HEK293 (cell line): ENCODE measurements around the gene NXF2B.
"Not testable (repeated sequence)": the region's sequence is repeated elsewhere in the genome, so short reads cannot be mapped to it uniquely, and the experiment has no call there.

ENCODE experiments used
- AEBP2 ChIP-seq: fragments of 450-650 bp; formaldehyde crosslinking; IDR thresholded peaks from 2 replicates; pipeline ENCODE4 v1.5.1; 2016; ENCODE audit warnings: missing biosample characterization, missing genetic modification characterization, borderline replicate concordance
- CTCF ChIP-seq: fragments of 450-650 bp; formaldehyde crosslinking; IDR thresholded peaks from 2 replicates; pipeline ENCODE4 v1.5.1; 2016; ENCODE audit warnings: missing biosample characterization, missing genetic modification characterization
- SETDB1 ChIP-seq: IDR thresholded peaks from one replicate; pipeline ENCODE4 v1.6.1; 2017; ENCODE audit warnings: mild to moderate bottlenecking, low read length, moderate library complexity, mixed read lengths; ENCODE audit not compliant: insufficient read length
- YY1 ChIP-seq: fragments of 450-650 bp; formaldehyde crosslinking; IDR thresholded peaks from 2 replicates; pipeline ENCODE4 v1.5.1; 2018; ENCODE audit warnings: missing biosample characterization, missing genetic modification characterization
- ZBTB21 ChIP-seq: fragments of 450-650 bp; formaldehyde crosslinking; IDR thresholded peaks from 2 replicates; pipeline ENCODE4 v1.5.1; 2017; ENCODE audit warnings: missing biosample characterization, missing genetic modification characterization
- ZNF654 ChIP-seq: fragments of 450-650 bp; formaldehyde crosslinking; IDR thresholded peaks from 2 replicates; pipeline ENCODE4 v1.5.1; 2016; ENCODE audit warnings: low read depth, missing biosample characterization, missing genetic modification characterization
- ZNF830 ChIP-seq: fragments of 450-650 bp; IDR thresholded peaks from 2 replicates; pipeline ENCODE4 v1.5.0; 2018; ENCODE audit warnings: missing biosample characterization, missing genetic modification characterization, low read depth, mild to moderate bottlenecking, moderate library complexity
- TF ChIP-seq, protein P1 (sequence below): fragments of 450-650 bp; formaldehyde crosslinking; IDR thresholded peaks from 2 replicates; pipeline ENCODE4 v1.5.1; 2016; ENCODE audit warnings: missing biosample characterization, missing genetic modification characterization
- TF ChIP-seq, protein P2 (sequence below): fragments of 450-650 bp; formaldehyde crosslinking; IDR thresholded peaks from 2 replicates; pipeline ENCODE4 v1.5.1; 2016; ENCODE audit warnings: missing biosample characterization, missing genetic modification characterization, low read depth

DNA sequence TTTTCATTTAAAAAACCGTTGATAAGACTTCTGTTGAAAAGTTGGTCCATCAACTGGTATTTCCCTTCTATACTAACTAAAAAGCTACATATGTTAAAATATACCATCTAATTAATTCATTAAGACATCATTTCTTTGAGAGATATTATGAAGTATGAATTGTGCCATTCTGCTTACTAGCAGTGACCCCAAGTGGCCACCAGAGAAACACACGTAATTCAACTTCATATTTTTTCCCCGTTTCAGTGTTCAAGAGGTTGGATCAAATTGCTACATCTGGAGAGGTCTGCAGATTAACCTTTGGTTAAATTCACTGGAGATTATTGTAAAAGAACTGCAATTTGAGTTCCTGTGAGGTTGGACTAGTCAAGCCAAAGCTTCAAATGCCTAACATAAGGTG lies 30.4 kb upstream of the NXF2B start:
- not testable (repeated sequence) for TF ChIP-seq YY1 (tag by site-specific recombination); CTCF (tag by site-specific recombination); AEBP2 (tag by site-specific recombination); SETDB1; ZNF654; ZBTB21 (tag by site-specific recombination); ZNF830 (tag by site-specific recombination)
- TF ChIP-seq, protein P1, sequence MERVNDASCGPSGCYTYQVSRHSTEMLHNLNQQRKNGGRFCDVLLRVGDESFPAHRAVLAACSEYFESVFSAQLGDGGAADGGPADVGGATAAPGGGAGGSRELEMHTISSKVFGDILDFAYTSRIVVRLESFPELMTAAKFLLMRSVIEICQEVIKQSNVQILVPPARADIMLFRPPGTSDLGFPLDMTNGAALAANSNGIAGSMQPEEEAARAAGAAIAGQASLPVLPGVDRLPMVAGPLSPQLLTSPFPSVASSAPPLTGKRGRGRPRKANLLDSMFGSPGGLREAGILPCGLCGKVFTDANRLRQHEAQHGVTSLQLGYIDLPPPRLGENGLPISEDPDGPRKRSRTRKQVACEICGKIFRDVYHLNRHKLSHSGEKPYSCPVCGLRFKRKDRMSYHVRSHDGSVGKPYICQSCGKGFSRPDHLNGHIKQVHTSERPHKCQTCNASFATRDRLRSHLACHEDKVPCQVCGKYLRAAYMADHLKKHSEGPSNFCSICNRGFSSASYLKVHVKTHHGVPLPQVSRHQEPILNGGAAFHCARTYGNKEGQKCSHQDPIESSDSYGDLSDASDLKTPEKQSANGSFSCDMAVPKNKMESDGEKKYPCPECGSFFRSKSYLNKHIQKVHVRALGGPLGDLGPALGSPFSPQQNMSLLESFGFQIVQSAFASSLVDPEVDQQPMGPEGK (tag by site-specific recombination), result not testable (repeated sequence)
- TF ChIP-seq, protein P2, sequence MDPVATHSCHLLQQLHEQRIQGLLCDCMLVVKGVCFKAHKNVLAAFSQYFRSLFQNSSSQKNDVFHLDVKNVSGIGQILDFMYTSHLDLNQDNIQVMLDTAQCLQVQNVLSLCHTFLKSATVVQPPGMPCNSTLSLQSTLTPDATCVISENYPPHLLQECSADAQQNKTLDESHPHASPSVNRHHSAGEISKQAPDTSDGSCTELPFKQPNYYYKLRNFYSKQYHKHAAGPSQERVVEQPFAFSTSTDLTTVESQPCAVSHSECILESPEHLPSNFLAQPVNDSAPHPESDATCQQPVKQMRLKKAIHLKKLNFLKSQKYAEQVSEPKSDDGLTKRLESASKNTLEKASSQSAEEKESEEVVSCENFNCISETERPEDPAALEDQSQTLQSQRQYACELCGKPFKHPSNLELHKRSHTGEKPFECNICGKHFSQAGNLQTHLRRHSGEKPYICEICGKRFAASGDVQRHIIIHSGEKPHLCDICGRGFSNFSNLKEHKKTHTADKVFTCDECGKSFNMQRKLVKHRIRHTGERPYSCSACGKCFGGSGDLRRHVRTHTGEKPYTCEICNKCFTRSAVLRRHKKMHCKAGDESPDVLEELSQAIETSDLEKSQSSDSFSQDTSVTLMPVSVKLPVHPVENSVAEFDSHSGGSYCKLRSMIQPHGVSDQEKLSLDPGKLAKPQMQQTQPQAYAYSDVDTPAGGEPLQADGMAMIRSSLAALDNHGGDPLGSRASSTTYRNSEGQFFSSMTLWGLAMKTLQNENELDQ (tag by site-specific recombination), result not testable (repeated sequence)
